HG03571 (cell line): Measurements from ENCODE around the gene ACOXL.

ENCODE experiments used
- ATAC-seq: cut with Tn5 transposase; IDR thresholded peaks from one replicate; pipeline ENCODE4 v1.9.1; 2021; ENCODE audit not compliant: unreplicated experiment

ACOXL gene

GRCh38 chr2:110995911-110996310 is 263.5 kb downstream of the ACOXL start:
- no peak for ATAC-seq

DNA sequence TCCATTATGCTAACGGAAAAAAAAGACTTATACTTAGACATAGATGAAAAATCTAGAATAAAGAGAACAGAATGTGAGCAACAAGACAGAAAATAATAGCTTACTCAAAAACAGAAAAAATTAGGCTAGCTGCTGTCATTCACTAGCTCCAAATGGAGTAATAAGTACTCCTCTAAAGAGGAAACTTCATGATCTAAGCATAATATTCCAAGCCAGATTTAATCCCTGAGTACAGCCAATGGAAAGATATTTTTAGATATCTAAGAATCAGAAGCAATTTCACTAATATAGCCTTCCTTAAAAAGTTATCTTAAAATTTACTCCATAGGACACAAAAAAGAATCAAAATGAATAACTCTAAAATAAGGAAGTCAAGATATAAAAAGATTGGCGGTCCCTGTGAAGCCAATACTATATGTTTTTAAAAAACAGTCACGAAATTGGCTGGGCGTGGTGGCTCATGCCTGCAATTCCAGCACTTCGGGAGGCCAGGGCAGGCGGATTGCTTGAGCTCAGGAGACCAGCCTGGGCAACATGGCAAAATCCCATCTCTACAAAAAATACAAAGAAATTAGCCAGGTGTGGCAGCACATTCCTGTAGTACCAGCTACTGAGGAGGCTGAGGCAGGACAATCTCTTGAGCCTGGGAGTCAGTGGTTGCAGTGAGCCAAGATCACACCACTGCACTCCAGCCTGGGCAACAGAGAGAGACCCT is 265.1 kb downstream of the ACOXL start:
- ATAC-seq = no peak

DNA sequence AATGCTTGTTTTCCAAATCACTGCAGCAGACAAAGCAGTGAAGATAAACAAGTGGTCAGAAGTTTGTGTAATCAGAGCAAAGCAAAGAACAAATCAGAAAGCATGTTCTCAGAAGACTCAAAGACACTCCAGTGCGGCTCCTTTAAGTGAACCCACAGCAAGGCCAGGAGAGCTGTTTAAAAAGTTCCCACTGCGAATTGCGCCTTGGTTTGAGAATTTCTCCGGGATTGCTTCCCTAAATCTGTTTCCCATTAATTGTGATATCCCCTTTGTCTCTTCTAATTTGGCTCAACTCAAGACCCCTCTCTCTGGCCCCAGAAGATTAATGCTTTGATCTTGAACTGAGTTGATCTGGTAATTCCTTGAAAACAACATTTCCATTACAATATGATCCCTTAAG is 265.9 kb downstream of the ACOXL start:
- ATAC-seq = no peak

DNA sequence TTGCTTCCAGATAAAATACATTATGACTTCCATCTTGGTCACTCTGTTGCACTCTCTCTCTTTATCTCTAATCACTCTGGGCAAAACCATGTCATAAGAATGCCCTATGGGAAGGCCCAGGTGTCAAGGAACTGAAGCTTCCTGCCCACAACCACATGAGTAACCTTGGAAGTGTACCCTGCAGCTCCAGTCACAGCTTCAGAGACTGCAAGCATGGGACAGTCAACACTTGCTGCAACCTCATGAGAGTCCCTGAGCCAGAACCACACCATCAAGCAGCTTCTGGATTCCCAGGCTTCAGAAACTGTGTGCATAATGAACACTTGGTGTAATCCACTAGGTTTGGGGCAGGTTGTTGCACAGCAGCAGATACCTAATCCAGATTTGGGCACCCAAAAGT is 267.3 kb downstream of the ACOXL start:
- ATAC-seq = no peak

GRCh38 chr2:111005307-111005706 is 272.9 kb downstream of the ACOXL start:
- no peak for ATAC-seq

DNA sequence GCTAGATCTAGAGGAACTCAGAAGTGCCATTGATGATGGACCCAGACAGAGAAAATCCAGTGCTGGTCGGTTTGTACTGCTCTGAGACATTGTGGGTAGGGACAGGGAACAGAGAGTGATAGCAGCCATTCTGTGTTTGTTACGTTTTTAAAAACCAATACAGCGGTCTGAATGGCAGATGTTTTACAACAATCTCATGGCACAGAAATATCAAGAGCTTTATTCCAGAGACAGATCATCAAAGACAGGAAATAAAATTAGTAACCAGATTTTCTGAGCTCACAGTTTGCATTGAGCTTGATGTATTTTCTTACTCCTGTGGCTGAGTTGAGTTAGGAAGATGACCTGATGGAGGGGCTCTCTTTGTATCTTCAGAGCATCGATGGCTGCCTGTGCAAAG is 273.4 kb downstream of the ACOXL start:
- ATAC-seq = no peak

DNA sequence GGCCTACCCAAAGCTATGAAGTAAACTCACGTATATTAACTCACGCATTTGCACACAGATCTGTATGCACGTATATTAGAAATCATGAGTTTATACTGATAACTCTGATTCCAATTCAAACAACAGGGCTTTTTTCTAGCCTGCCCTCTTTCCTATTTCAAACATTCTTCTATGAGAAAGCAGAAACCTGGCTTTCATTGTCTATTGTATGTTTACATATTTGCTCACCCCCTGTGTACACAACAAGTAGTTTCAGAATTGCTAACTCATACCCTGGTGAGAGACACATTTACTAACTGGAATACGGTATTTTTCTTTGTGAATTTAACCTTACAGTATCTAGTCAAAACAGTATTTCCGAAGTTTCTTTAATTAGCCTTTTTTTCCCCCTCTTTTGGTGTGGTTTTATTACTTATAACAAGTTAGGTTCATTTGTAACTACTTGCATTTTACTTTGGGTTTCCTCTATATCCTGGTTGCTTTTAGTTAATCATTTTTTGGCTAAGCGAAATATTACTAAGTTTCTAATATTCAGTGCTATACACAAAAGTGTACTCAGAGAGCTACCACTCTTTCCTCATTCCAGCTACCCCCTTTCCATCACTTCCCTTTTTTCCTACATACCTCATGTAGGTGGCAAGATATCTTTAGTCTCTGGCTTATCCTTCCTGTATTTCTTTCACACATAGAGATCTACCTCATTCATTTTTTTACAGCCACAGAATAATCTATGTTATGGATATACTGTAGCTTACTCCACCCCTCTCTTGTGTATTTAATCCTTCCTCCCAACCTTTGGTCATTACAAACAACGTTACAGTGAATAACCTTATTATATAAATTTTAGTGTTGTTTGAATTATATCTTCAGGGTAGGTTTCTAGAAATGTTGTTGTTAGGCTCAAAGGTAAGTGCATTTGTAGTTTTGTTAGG is 275.6 kb downstream of the ACOXL start:
- ATAC-seq = no peak

DNA sequence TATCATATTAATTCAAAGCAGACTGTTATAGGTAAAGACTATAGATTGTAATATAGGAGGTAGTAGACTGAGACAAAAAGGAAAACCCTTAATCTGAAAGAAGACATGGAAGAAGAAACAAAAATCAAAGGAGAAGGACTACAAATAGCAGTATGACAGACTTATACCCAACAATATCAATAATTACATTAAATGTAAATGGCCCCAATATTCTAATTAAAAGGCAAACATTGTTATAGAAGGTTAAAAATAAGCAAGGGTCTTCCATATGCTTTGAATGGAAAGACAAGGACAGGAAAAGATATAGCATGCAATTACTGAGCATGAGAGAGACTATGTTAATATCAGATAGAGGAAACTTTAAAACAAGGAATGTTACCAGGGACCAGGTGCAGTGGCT is 278.8 kb downstream of the ACOXL start:
- no peak for ATAC-seq

GRCh38 chr2:111015283-111015995 is 283.1 kb downstream of the ACOXL start:
- no peak for ATAC-seq

DNA sequence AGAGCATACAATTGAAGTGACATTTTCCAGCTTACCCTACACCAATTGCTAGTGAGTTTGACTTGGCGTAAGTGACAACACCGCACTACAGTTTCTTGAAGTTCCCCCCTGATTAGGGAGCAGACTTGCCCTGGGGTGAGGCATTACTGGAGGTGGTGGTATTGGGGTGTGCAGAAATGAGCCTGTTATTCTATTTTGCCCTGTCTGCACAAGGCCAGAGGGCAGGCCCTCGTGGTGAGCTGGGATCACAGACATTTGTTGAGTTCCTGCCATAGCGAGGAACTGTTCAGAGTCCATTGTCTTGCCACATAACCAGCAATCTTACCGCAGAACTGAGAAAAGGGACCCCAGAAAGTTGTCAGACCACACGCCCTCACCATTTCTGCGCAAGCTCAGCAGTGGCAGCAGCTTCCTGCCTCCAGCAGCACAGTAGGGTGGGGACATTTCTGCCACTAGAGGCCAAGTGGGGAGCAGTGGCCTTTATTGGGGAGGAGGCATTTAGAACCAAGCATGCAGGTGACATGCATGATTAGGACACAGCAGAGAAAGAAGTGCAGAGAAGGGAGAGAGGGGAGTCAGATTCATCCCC is 284.8 kb downstream of the ACOXL start:
- no peak for ATAC-seq

DNA sequence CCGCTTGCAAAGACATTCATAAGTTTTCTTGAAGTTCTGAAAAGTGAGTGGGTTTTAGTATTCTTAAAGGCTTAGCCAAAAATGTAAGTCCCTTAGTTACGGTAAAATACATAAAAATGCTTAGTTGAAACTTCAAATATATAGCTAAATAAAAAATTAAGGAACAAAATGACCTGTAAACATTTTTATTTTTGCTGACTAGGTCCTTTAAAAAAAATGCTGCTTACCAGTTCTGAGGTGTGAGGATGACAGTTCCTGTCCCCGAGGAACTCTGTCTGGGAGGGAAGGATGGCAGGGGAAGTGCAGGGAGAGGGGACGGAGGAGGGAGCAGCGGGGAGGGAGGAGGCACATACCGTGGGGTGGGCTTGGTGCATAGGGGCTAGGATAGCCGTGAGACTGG is 285.5 kb downstream of the ACOXL start:
- no peak for ATAC-seq

DNA sequence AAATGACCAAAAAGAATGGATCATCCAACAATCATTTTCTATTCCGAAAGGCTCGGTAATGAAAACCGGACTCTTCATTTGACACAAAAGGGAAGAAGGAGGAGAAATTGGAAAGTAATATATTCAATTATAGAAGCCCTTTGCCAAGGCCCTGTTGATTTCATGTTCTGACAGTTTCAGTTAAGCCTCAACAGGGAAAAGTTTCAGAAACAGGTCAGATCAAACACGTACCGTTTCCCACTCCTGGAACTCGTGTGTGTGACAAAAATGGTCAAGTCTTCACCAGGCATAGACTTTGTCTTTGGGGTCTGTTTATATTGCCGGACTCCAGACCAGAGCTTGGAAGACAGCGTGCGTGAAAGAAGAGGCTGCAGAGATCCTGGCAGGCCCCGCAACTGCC is 287.0 kb downstream of the ACOXL start:
- ATAC-seq = no peak

GRCh38 chr2:111022633-111023032 is 290.3 kb downstream of the ACOXL start:
- no peak for ATAC-seq

DNA sequence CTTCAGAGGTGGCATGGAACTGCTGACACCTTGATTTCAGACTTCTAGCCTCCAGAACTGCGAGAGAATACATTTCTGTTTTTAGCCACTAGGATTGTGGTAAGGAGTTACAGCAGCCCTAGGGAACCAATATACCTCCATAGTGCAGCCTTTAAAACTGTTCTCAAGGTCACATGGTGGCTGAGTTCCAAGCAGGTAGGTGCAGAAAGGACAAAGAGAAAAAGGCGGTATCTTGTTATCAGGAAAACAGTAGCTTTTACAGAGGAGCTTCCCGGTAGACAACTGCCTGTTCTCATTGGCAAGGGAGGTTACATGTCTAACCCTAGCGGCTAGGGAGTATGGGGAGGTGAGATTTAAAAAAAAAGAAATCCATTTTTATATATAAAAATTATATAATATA is 292.1 kb downstream of the ACOXL start:
- no peak for ATAC-seq

DNA sequence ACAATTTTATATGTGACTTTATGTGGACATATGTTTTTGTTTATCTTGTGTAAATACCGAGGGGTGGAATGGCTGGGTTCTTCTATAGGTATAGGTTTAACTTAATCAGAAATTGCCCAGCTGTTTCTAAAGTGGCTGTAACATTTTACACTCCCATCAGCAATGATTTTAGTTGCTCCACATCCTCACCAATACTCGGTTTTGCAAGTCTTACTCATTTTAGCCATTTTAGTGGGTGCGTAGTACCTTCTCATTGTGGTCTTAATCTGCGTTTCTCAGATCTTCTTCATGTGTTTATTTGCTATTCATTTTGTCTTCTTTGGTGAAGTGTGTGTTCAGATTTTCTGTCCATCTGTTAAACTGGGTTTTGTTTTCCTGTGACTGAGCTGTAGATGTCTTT is 292.9 kb downstream of the ACOXL start:
- ATAC-seq = no peak

DNA sequence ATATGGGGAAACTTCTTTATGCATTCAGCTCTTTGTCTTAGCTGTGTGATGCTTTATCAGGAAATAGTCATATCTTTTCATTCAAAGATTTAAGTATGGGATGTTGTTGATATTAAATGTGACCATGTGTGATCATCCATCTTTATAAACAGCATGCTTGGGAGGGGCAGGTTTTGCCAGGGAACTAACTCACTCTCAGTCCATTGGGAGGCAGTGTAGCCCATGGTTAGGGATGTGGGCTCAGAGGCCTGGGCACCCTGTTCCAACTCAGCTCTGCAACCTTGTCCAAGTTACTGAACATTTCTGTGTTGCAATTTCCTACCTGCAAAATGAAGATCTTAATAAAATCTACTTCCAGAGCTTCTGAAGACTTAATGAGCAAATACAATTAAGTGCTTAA is 296.3 kb downstream of the ACOXL start:
- no peak for ATAC-seq

DNA sequence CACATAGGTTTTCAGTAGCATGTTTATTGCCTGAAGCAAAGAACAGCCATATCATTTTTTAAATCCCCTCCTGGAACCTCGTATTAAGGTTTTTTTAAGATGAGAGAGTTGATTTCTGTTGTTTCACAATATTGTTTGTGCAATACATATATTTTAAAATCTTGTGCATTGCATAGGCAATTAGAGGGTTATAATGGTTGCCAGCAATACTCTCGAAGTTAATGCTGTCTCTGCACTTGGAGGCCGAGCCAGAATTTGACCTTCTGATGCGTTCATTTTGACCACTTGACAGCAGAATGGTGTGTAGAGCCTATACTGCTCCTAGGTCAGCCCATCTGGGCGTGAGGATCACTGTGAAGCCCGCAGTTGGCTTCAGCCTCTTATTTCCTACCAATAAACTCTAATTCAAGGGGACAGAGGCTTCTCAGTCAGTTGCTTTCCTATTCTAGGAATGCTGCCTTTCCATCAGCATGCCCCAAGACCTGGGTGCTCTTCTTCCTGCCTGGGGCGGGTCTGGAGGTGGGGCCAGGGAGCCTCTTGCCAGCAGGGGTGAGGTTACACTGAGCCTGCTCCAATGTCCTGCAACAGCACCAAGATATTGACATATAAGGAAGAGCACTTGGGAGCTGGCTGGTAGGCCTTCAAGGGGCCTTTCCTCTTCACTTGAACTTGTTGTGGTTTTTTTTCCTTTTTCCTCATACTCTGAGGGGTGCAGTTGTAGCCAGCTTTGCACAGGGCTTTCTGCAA is 297.0 kb downstream of the ACOXL start:
- ATAC-seq = no peak

GRCh38 chr2:111030260-111030891 is 298.0 kb downstream of the ACOXL start:
- peak; percentile 66 for ATAC-seq

- no peak for ATAC-seq
Measured at GRCh38 chr2:111030945-111031344, 298.6 kb downstream of the ACOXL start.
